ENCODE measurements around the gene SUN1. TPM values are rescaled to one million over a fixed set of nuclear protein-coding genes. Genes with fewer than 3 reads are reported as not detected.

Gene SUN1
- total RNA-seq, 4 donors from 2014 or later = 139 to 624 (median 446) TPM

- intact Hi-C loops (cut with DNase I; ENCODE audit: low total_unique reads) = loop anchor here (10.0 kb wide), 1 partner anchor 90 kb away; no protein-coding TSS in a partner anchor
- no peaks in the 10 kb centered on the region for H3K9me3 ChIP-seq
Measured at GRCh38 chr7:875051-875450, 42.8 kb downstream of the SUN1 start.

GRCh38 chr7:875476-876076 is 43.3 kb downstream of the SUN1 start:
- H3K4me1 ChIP-seq = peaks cover 10 to 20% of the 10 kb centered on the region in 2 donors
- intact Hi-C loops (cut with DNase I; ENCODE audit: low total_unique reads) = loop anchor here (10.0 kb wide), 1 partner anchor 91 kb away; no protein-coding TSS in a partner anchor
- peak; percentile 43 to 49 for DNase-seq
- H3K36me3 ChIP-seq = no peaks in the 10 kb centered on the region
- no peaks in the 10 kb centered on the region for H3K27me3 ChIP-seq
- peak overlapping the region; percentile 77 to 88 for H3K27ac ChIP-seq
- no peaks in the 10 kb centered on the region for H3K9me3 ChIP-seq
- peak overlapping the region in 1 of 2 donors; percentile 40 for H3K4me3 ChIP-seq
- TF ChIP-seq POLR2A (IDR thresholded peaks at IDR 0.05) (no peak), CTCF (IDR thresholded peaks at IDR 0.05) (no peak)

More at GRCh38 chr7:875051-875450, 42.8 kb downstream of the SUN1 start:
- no peak for DNase-seq
- no peak for TF ChIP-seq CTCF (IDR thresholded peaks at IDR 0.05)
- no peak for TF ChIP-seq POLR2A (IDR thresholded peaks at IDR 0.05)
- Histone ChIP-seq H3K27me3 (no peaks in the 10 kb centered on the region), H3K4me1 (peaks cover 10 to 20% of the 10 kb centered on the region in 2 donors), H3K27ac (peak overlapping the region; percentile 77 to 88), H3K36me3 (no peaks in the 10 kb centered on the region), H3K4me3 (no peak overlapping the region)

DNA sequence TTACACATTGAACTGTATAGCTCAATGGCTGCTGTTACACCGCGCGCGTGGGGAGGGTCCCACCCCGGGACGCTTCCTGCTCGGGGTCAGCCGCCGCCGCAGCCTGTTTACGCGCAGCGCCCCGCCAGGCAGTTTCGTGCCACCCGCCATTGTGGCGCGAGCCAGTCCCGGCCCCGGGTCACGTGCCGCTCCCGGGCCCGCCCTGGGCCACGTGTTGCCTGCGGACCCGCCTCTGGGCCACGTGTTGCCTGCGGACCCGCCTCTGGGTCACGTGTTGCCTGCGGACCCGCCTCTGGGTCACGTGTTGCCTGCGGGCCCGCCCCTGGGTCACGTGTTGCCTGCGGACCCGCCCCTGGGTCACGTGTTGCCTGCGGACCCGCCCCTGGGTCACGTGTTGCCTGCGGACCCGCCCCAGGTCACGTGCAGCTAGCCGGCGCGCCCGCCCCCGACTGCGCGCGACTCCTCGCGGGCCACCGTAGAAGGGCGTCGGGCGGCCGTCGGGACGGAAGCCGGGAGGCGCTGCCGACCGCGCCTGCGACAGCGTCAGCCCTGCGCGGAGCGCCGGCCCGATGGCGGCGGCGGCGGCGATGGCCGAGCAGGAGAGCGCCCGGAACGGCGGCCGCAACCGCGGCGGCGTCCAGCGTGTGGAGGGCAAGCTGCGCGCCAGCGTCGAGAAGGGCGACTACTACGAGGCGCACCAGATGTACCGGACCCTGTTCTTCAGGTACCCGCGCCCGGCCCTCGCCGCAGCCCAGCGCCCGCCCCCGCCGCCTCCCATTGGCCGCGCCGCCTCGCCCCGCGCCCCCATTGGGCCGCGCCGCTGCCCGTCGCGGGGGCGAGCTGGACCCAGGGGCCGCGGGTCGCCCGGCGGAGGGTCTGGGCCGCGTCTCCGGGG is 44.0 kb downstream of the SUN1 start, which contains the start of gene GET4:
TSS of gene GET4 (plus strand) at position 478 of the 895 bp plus-strand sequence. CDS start at position 570, 92 bp downstream.
- DNase-seq = peak; percentile 96 to 98
- Histone ChIP-seq H3K27ac (peak within 1 kb of the TSS; percentile 87 to 91), H3K4me3 (peak within 1 kb of the TSS; percentile 73 to 74), H3K4me1 (peaks cover 10 to 20% of the 10 kb centered on the region in 2 donors), H3K27me3 (no peaks in the 10 kb centered on the region), H3K36me3 (no peaks in the 10 kb centered on the region), H3K9me3 (no peaks in the 10 kb centered on the region)
- TF ChIP-seq POLR2A (IDR thresholded peaks at IDR 0.05) (peak; percentile 87 to 93), CTCF (IDR thresholded peaks at IDR 0.05) (peak in 3 of 4 experiments; percentile 43 to 56 (median 45))
- intact Hi-C loops (cut with DNase I; ENCODE audit: low total_unique reads) = loop anchor here (10.0 kb wide), 1 partner anchor 92 kb away; no protein-coding TSS in a partner anchor

DNA sequence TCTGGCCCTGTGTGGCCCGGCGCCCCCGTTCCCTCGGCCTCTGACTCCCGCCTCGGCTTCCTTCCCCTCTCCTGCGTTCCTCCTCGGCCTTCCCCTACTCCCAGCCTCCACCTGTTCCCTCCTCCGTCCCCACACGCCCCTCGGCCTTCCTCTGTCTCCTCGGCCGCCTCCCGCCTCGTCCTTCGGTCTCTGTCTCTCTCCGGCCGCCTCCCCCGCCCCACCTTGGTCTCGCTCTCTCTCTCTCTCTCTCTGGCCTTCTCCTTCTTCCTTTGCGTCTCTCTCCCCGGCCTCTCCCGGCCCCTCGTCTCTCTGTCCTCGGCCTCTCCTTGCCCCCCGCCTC is 44.7 kb downstream of the SUN1 start:
- no peaks in the 10 kb centered on the region for H3K9me3 ChIP-seq
- peak overlapping the region; percentile 73 to 74 for H3K4me3 ChIP-seq
- DNase-seq = peak in 1 of 2 donors; percentile 54
- H3K4me1 ChIP-seq = peaks cover 10 to 20% of the 10 kb centered on the region in 2 donors
- H3K27me3 ChIP-seq = no peaks in the 10 kb centered on the region
- TF ChIP-seq CTCF (IDR thresholded peaks at IDR 0.05) = no peak
- TF ChIP-seq POLR2A (IDR thresholded peaks at IDR 0.05) = no peak
- H3K27ac ChIP-seq = peak overlapping the region; percentile 87 to 91
- H3K36me3 ChIP-seq = no peaks in the 10 kb centered on the region
- intact Hi-C loops (cut with DNase I; ENCODE audit: low total_unique reads) = loop anchor here (10.0 kb wide), 1 partner anchor 92 kb away; no protein-coding TSS in a partner anchor

Measured in uterus (tissue), 4 donors.